HepG2 (cell line): ENCODE results near the gene MSMO1. TPM values are rescaled to one million over a fixed set of nuclear protein-coding genes. Genes with fewer than 3 reads are reported as not detected.
A peak's percentile ranks its signal among the peaks of the same experiment; 100 is the strongest.

Experiments
- BHLHE40 ChIP-seq: IDR thresholded peaks from 2 replicates; pipeline ENCODE4 v1.6.1; 2011; ENCODE audit warnings: low read length, improper control_type of control experiment
- BRCA1 ChIP-seq: sonication (generic); formaldehyde crosslinking; IDR thresholded peaks from 2 replicates; pipeline ENCODE4 v1.4.0; 2020; ENCODE audit warnings: missing genetic modification reagents
- DNMT3B ChIP-seq: conservative IDR thresholded peaks from 2 replicates; pipeline ENCODE4 v1.6.1; 2016; ENCODE audit warnings: missing biosample characterization, control low read depth
- ERF ChIP-seq: IDR thresholded peaks from 2 replicates; pipeline ENCODE4 v1.6.1; 2018; ENCODE audit warnings: missing biosample characterization, missing genetic modification reagents
- HNRNPLL ChIP-seq: fragments of 200-400 bp; formaldehyde crosslinking; IDR thresholded peaks from 2 replicates; pipeline ENCODE4 v1.6.1; 2017; ENCODE audit warnings: mild to moderate bottlenecking, low read depth, low read length; ENCODE audit not compliant: poor library complexity, severe bottlenecking
- KAT8 ChIP-seq: IDR thresholded peaks from 2 replicates; pipeline ENCODE4 v1.6.1; 2016; ENCODE audit warnings: missing genetic modification reagents, missing compliant biosample characterization
- KLF15 ChIP-seq: sonication (generic); formaldehyde crosslinking; IDR thresholded peaks from 2 replicates; pipeline ENCODE4 v1.8.1; 2023; ENCODE audit warnings: borderline replicate concordance, mild to moderate bottlenecking, inconsistent platforms, missing genetic modification reagents, mixed read lengths
- MBD4 ChIP-seq: IDR thresholded peaks from 2 replicates; pipeline ENCODE4 v1.6.1; 2012; ENCODE audit warnings: low read length, inconsistent platforms, borderline replicate concordance
- MEF2D ChIP-seq: sonication (generic); formaldehyde crosslinking; IDR thresholded peaks from 2 replicates; pipeline ENCODE4 v1.5.1; 2020; ENCODE audit warnings: mild to moderate bottlenecking, missing genetic modification reagents
- MXI1 ChIP-seq: IDR thresholded peaks from 3 replicates; pipeline ENCODE4 v1.6.1; 2012; ENCODE audit warnings: low read depth, low read length, inconsistent platforms, borderline replicate concordance
- NR1H2 ChIP-seq: sonication (generic); formaldehyde crosslinking; IDR thresholded peaks from 2 replicates; pipeline ENCODE4 v1.8.1; 2022; ENCODE audit warnings: low read depth, missing genetic modification reagents, borderline replicate concordance
- NR2F1 ChIP-seq, 2 experiments: fragments of 450-650 bp in 1 of 2; formaldehyde crosslinking in 1 of 2; IDR thresholded peaks; 2 replicates each; pipeline versions ENCODE4 v1.5.0 to v1.6.1; 2016 to 2020; ENCODE audit warnings: mild to moderate bottlenecking in 1 of 2, missing compliant biosample characterization in 1 of 2, missing genetic modification reagents in 1 of 2, moderate library complexity in 1 of 2
- NRL ChIP-seq: sonication (generic); formaldehyde crosslinking; IDR thresholded peaks from 2 replicates; pipeline ENCODE4 v1.5.0; 2020; ENCODE audit warnings: missing genetic modification reagents, mild to moderate bottlenecking, moderate library complexity, borderline replicate concordance
- PCBP1 ChIP-seq: fragments of 200-400 bp; formaldehyde crosslinking; IDR thresholded peaks from 2 replicates; pipeline ENCODE4 v1.6.1; 2017; ENCODE audit warnings: mild to moderate bottlenecking, low read depth, low read length, borderline replicate concordance
- RBFOX2 ChIP-seq: fragments of 200-400 bp; formaldehyde crosslinking; IDR thresholded peaks from 2 replicates; pipeline ENCODE4 v1.6.1; 2017; ENCODE audit warnings: low read depth, mild to moderate bottlenecking, low read length
- SOX5 ChIP-seq: IDR thresholded peaks from 2 replicates; pipeline ENCODE4 v1.6.1; 2016; ENCODE audit warnings: borderline replicate concordance
- SP1 ChIP-seq, 2 experiments: fragments of 450-650 bp in 1 of 2; sonication (generic) in 1 of 2; formaldehyde crosslinking in 1 of 2; IDR thresholded peaks; 2 replicates each; pipeline versions ENCODE4 v1.4.0 to v1.6.1; 2016 to 2020; ENCODE audit warnings: missing genetic modification reagents in 1 of 2
- STAT6 ChIP-seq: sonication (generic); formaldehyde crosslinking; IDR thresholded peaks from 2 replicates; pipeline ENCODE4 v1.4.0; 2020; ENCODE audit warnings: missing genetic modification reagents, mild to moderate bottlenecking, borderline replicate concordance
- TCF7 ChIP-seq: sonication (generic); IDR thresholded peaks from 2 replicates; pipeline ENCODE4 v1.6.1; 2016; ENCODE audit warnings: antibody characterized with exemption, low read depth
- ZFP41 ChIP-seq: sonication (generic); formaldehyde crosslinking; IDR thresholded peaks from 2 replicates; pipeline ENCODE4 v1.4.0; 2020; ENCODE audit warnings: mild to moderate bottlenecking, missing genetic modification reagents, borderline replicate concordance
- ZNF572 ChIP-seq: sonication (generic); formaldehyde crosslinking; IDR thresholded peaks from 2 replicates; pipeline ENCODE4 v1.5.1; 2020; ENCODE audit warnings: mild to moderate bottlenecking, missing genetic modification reagents
- ZNF660 ChIP-seq: sonication (generic); formaldehyde crosslinking; IDR thresholded peaks from 2 replicates; pipeline ENCODE4 v1.5.1; 2020; ENCODE audit warnings: mild to moderate bottlenecking, low read depth, missing genetic modification reagents, borderline replicate concordance
- ZNF878 ChIP-seq: sonication (generic); formaldehyde crosslinking; IDR thresholded peaks from 2 replicates; pipeline ENCODE4 v1.8.1; 2023; ENCODE audit warnings: mild to moderate bottlenecking, missing genetic modification reagents, moderate library complexity
- polyA plus RNA-seq, 8 experiments: library from polyadenylated mRNA; depleted of rRNA in 3 of 8; stranded (reverse) in 7 of 8; unstranded in 1 of 8; fragments of >200 nt; fragmentation: Illumina TruSeq in 4 of 8; extraction: Trizol in 4 of 8; gene quantifications; 2 replicates each; pipeline versions ENCODE4 v1.2.1 to v1.2.3, GENCODE V29; 2011 to 2016; ENCODE audit warnings: low read depth in 4 of 8, missing spikeins in 1 of 8, mixed read lengths in 1 of 8; ENCODE audit not compliant: insufficient read depth in 1 of 8
- total RNA-seq, 5 experiments: library from RNA; depleted of rRNA; stranded (reverse); fragments of >200 nt; fragmentation: Illumina TruSeq; extraction: Trizol; gene quantifications; 2 replicates each; pipeline ENCODE4 v1.2.3, GENCODE V29; 2016; ENCODE audit warnings: low read depth in 1 of 5
- TF ChIP-seq, protein P1 (sequence below): sonication (generic); formaldehyde crosslinking; IDR thresholded peaks from 2 replicates; pipeline ENCODE4 v1.4.0; 2020; ENCODE audit warnings: mild to moderate bottlenecking, missing genetic modification reagents
- TF ChIP-seq, protein P2 (sequence below): sonication (generic); formaldehyde crosslinking; IDR thresholded peaks from 2 replicates; pipeline ENCODE4 v1.4.0; 2020; ENCODE audit warnings: missing genetic modification reagents; ENCODE audit errors: not compliant biosample characterization
- TF ChIP-seq, protein P3 (sequence below): sonication (generic); formaldehyde crosslinking; IDR thresholded peaks from 2 replicates; pipeline ENCODE4 v1.4.0; 2020; ENCODE audit warnings: missing genetic modification reagents

The MSMO1 gene
- total and polyA plus RNA-seq, 2 of the 13 experiments (the other 11 are each of a cell fraction or from before 2014, with no cell fraction given): 98.1 to 216 TPM

DNA sequence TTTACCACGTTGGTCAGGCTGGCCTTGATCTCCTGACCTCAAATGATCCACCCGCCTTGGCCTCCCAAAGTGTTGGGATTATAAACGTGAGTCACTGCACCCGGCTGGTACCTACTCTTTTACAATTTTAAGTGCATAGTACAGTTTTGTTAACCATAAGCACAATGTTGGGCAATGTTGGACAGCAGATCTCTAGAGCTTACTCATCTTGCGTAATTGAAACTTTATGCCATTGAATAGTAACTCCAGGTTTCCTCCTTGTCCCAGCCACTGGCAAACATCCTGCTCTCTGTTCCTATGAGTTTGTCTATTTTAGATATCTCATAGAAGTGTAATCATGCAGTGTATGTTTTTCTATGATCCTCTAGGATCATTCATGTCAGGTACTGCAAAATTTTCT, 42.1 kb downstream of the MSMO1 start (continued):
- TF ChIP-seq KAT8 (peak; percentile 82), ZNF572 (CRISPR knock-in tag) (no peak), ERF (CRISPR knock-in tag) (peak; percentile 68; the same call in 1 of the 2 replicates), RBFOX2 (no peak), MEF2D (CRISPR knock-in tag) (peak; percentile 85), DNMT3B (CRISPR knock-in tag) (peak; percentile 58; the same call in 1 of the 2 replicates), SP1 (IDR thresholded peaks at IDR 0.05) (no peak), SP1 (CRISPR knock-in tag; IDR thresholded peaks at IDR 0.05) (no peak), NR1H2 (CRISPR knock-in tag) (no peak), KLF15 (no peak), ZNF878 (CRISPR knock-in tag) (peak; percentile 66; the same call in 1 of the 2 replicates), SOX5 (CRISPR knock-in tag) (peak; percentile 93), TCF7 (peak; percentile 70), NR2F1 (CRISPR knock-in tag; IDR thresholded peaks at IDR 0.05) (peak; percentile 86 to 98), ZFP41 (no peak), BHLHE40 (peak; percentile 79), BRCA1 (CRISPR knock-in tag) (no peak), PCBP1 (no peak), ZNF660 (CRISPR knock-in tag) (no peak), HNRNPLL (peak; percentile 74), MBD4 (no peak), NRL (no peak), MXI1 (no peak), STAT6 (CRISPR knock-in tag) (no peak)
- TF ChIP-seq, protein P1, sequence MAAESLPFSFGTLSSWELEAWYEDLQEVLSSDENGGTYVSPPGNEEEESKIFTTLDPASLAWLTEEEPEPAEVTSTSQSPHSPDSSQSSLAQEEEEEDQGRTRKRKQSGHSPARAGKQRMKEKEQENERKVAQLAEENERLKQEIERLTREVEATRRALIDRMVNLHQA (CRISPR knock-in tag): no peak
- TF ChIP-seq, protein P2, sequence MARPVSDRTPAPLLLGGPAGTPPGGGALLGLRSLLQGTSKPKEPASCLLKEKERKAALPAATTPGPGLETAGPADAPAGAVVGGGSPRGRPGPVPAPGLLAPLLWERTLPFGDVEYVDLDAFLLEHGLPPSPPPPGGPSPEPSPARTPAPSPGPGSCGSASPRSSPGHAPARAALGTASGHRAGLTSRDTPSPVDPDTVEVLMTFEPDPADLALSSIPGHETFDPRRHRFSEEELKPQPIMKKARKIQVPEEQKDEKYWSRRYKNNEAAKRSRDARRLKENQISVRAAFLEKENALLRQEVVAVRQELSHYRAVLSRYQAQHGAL (CRISPR knock-in tag): no peak
- TF ChIP-seq, protein P3, sequence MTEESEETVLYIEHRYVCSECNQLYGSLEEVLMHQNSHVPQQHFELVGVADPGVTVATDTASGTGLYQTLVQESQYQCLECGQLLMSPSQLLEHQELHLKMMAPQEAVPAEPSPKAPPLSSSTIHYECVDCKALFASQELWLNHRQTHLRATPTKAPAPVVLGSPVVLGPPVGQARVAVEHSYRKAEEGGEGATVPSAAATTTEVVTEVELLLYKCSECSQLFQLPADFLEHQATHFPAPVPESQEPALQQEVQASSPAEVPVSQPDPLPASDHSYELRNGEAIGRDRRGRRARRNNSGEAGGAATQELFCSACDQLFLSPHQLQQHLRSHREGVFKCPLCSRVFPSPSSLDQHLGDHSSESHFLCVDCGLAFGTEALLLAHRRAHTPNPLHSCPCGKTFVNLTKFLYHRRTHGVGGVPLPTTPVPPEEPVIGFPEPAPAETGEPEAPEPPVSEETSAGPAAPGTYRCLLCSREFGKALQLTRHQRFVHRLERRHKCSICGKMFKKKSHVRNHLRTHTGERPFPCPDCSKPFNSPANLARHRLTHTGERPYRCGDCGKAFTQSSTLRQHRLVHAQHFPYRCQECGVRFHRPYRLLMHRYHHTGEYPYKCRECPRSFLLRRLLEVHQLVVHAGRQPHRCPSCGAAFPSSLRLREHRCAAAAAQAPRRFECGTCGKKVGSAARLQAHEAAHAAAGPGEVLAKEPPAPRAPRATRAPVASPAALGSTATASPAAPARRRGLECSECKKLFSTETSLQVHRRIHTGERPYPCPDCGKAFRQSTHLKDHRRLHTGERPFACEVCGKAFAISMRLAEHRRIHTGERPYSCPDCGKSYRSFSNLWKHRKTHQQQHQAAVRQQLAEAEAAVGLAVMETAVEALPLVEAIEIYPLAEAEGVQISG (CRISPR knock-in tag): peak; percentile 37; the same call in 1 of the 2 replicates
